ENCODE measurements around the gene CHSY3.

Gene CHSY3

GRCh38 chr5:130021000-130021399 lies 116.7 kb downstream of the CHSY3 start:
- TF ChIP-seq POLR2A (IDR thresholded peaks at IDR 0.05; ENCODE audit: low read length) = no peak
- no peak for TF ChIP-seq GATA1 (IDR thresholded peaks at IDR 0.05; ENCODE audit: low read depth, low read length)
- DNase-seq = no peak

GRCh38 chr5:130021876-130022275 lies 117.6 kb downstream of the CHSY3 start:
- no peak for DNase-seq
- TF ChIP-seq POLR2A (IDR thresholded peaks at IDR 0.05; ENCODE audit: low read length) (no peak), GATA1 (IDR thresholded peaks at IDR 0.05; ENCODE audit: low read depth, low read length) (no peak)

GRCh38 chr5:130023604-130024003 lies 119.3 kb downstream of the CHSY3 start:
- TF ChIP-seq POLR2A (IDR thresholded peaks at IDR 0.05; ENCODE audit: low read length) = no peak
- no peak for TF ChIP-seq GATA1 (IDR thresholded peaks at IDR 0.05; ENCODE audit: low read depth, low read length)
- no peak for DNase-seq

- DNase-seq = no peak
- no peak for TF ChIP-seq GATA1 (IDR thresholded peaks at IDR 0.05; ENCODE audit: low read depth, low read length)
- TF ChIP-seq POLR2A (IDR thresholded peaks at IDR 0.05; ENCODE audit: low read length) = no peak
Measured at GRCh38 chr5:130024006-130024405, 119.7 kb downstream of the CHSY3 start.

GRCh38 chr5:130025511-130025910 lies 121.2 kb downstream of the CHSY3 start:
- TF ChIP-seq POLR2A (IDR thresholded peaks at IDR 0.05; ENCODE audit: low read length) (no peak), GATA1 (IDR thresholded peaks at IDR 0.05; ENCODE audit: low read depth, low read length) (no peak)
- no peak for DNase-seq

GRCh38 chr5:130032807-130033206 lies 128.5 kb downstream of the CHSY3 start:
- no peak for TF ChIP-seq POLR2A (IDR thresholded peaks at IDR 0.05; ENCODE audit: low read length)
- TF ChIP-seq GATA1 (IDR thresholded peaks at IDR 0.05; ENCODE audit: low read depth, low read length) = no peak
- no peak for DNase-seq

- no peak for DNase-seq
- TF ChIP-seq POLR2A (IDR thresholded peaks at IDR 0.05; ENCODE audit: low read length) (no peak), GATA1 (IDR thresholded peaks at IDR 0.05; ENCODE audit: low read depth, low read length) (no peak)
Measured at GRCh38 chr5:130034566-130035210, 130.4 kb downstream of the CHSY3 start.

GRCh38 chr5:130035388-130035787 lies 131.1 kb downstream of the CHSY3 start:
- TF ChIP-seq POLR2A (IDR thresholded peaks at IDR 0.05; ENCODE audit: low read length) (no peak), GATA1 (IDR thresholded peaks at IDR 0.05; ENCODE audit: low read depth, low read length) (no peak)
- no peak for DNase-seq

- DNase-seq = no peak
- no peak for TF ChIP-seq GATA1 (IDR thresholded peaks at IDR 0.05; ENCODE audit: low read depth, low read length)
Measured at GRCh38 chr5:130037905-130038304, 133.6 kb downstream of the CHSY3 start.

GRCh38 chr5:130043834-130044233 lies 139.6 kb downstream of the CHSY3 start:
- no peak for DNase-seq
- no peak for TF ChIP-seq POLR2A (IDR thresholded peaks at IDR 0.05; ENCODE audit: low read length)

GRCh38 chr5:130045334-130045733 lies 141.1 kb downstream of the CHSY3 start:
- TF ChIP-seq GATA1 (IDR thresholded peaks at IDR 0.05; ENCODE audit: low read depth, low read length) (no peak), POLR2A (IDR thresholded peaks at IDR 0.05; ENCODE audit: low read length) (no peak)
- no peak for DNase-seq

GRCh38 chr5:130050585-130050984 lies 146.3 kb downstream of the CHSY3 start:
- TF ChIP-seq GATA1 (IDR thresholded peaks at IDR 0.05; ENCODE audit: low read depth, low read length) (no peak), POLR2A (IDR thresholded peaks at IDR 0.05; ENCODE audit: low read length) (no peak)
- no peak for DNase-seq

GRCh38 chr5:130052752-130053151 lies 148.5 kb downstream of the CHSY3 start:
- no peak for DNase-seq
- TF ChIP-seq GATA1 (IDR thresholded peaks at IDR 0.05; ENCODE audit: low read depth, low read length) = no peak
- TF ChIP-seq POLR2A (IDR thresholded peaks at IDR 0.05; ENCODE audit: low read length) = no peak

GRCh38 chr5:130055572-130055971 lies 151.3 kb downstream of the CHSY3 start:
- DNase-seq = no peak

GRCh38 chr5:130061746-130062145 lies 157.5 kb downstream of the CHSY3 start:
- TF ChIP-seq GATA1 (IDR thresholded peaks at IDR 0.05; ENCODE audit: low read depth, low read length) = no peak
- no peak for TF ChIP-seq POLR2A (IDR thresholded peaks at IDR 0.05; ENCODE audit: low read length)
- no peak for DNase-seq

More at GRCh38 chr5:130055572-130055971, 151.3 kb downstream of the CHSY3 start:
- no peak for TF ChIP-seq GATA1 (IDR thresholded peaks at IDR 0.05; ENCODE audit: low read depth, low read length)
- TF ChIP-seq POLR2A (IDR thresholded peaks at IDR 0.05; ENCODE audit: low read length) = no peak

- peak in 1 of 2 experiments; percentile 14 for DNase-seq
- TF ChIP-seq POLR2A (IDR thresholded peaks at IDR 0.05; ENCODE audit: low read length) (no peak), GATA1 (IDR thresholded peaks at IDR 0.05; ENCODE audit: low read depth, low read length) (no peak)
Measured at GRCh38 chr5:130063603-130064002, 159.3 kb downstream of the CHSY3 start.
